Hematopoietic multipotent progenitor cell treated with erythropoietin and hydrocortisone succinate and interleukin-3 and kit ligand, for 15 days (in vitro differentiated cells): ENCODE measurements around the gene MGAM2.

ENCODE experiments used
- DNase-seq: peaks from one replicate; pipeline ENCODE4 v3.0.0-alpha.2; 2015; ENCODE audit warnings: low spot score

The MGAM2 gene

DNA sequence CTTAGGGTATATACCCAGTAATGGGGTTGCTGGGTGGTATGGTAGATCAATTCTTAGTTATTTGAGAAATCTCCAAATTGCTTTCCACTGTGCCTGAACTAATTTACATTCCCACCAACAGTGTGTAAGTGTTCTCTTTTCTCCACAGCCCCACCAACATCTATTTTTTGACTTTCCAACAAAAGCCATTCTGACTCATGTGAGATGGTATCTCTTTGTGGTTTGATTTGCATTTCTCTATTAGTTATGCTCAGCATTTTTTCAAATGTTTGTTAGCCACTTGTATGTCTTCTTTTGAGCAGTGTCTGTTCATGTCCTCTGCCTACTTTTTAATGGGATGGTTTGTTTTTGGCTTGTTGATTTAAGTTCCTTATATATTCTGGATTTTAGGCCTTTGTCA, 66.4 kb downstream of the MGAM2 start:
- no peak for DNase-seq

DNA sequence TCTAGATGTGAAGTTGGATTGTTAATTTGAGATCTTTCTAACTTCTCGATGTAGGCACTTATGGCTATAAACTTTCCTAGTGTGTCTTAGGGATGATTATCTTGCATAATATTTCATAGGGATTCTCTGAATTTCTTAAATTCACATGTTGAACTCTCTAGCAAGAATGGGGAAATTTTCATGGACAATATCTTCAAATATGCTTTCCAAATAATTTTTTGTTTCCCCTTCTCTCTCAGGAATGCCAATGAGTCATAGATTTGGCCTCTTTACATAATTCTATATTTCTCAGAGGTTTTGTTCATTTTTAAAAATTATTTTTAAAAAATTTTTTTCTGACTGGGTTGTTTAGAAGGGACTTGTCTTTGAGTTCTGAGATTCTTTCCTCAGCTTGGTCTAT, 68.9 kb downstream of the MGAM2 start:
- no peak for DNase-seq

DNA sequence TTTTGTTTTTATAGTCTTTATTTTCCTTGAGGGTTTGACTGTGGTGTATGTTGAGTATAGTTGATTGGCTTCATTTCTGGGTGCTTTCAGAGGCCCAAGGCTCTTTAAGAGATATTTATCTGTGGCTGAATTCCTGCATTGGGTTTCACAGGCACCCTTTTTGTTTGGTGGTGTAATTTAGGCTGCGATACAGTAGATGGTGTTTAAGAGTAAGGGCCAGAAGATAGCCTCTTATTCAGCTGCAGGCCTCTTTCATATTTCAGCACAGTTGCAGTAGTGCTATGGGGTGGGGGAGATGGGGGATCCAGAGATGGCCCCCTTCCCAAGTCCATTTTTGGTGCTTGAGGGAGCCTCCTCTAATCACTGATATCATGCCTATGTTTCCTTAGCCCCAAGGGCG, 69.7 kb downstream of the MGAM2 start:
- no peak for DNase-seq

DNA sequence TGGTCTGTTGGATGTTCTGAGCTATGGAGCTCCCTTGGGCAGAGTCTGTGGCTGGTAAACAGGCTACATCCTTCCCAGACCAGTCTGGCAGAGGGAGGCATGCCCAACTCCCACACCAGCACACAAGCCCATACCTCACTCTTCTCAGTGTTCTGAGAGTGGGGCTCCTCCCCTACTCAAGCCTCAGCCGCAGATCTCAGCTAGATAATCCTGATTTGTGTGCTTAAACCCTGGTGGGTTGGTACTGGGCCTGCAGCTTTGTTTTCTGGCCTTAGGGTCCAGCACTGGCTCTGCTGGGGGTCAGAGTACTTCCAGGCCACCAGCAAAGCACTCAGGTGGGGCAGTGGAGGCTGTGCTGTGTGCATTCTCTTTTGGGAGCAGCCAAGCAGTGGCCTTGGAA, 70.4 kb downstream of the MGAM2 start:
- no peak for DNase-seq

DNA sequence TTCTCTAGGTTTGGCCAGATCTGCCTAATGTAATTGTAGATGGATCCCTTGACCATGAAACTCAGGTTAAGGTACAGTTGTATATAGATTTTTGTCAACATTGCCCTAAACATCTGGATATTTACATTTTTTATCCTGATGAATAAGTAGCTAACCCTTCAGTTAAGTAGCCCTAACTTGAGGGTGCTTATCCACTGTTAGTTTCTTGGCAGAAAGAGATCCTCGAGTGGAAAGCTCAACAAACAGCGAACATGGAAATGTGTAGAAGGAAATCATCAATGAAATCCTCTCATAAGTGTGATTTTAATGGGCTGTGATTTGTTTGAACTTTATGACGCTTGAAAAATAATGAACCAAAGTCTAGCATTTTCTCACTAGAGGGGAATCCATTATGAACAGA, 73.6 kb downstream of the MGAM2 start:
- no peak for DNase-seq

DNA sequence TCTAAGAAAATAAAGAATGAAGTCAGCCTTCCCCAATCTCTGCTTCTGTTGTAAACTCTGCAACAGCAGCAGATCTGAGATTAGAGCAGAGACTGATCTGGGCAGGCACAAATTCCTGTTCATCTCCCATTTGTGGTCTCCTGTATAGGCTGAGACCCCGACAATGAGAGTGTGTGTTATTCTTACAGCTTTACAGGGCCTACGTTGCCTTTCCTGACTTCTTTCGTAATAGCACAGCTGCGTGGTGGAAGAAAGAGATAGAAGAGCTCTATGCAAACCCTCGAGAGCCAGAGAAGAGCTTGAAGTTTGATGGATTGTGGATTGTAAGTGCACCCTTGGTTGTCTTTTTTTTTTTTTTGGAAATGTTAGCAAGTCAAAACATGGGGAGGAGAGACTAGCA, 74.3 kb downstream of the MGAM2 start:
- DNase-seq, result no peak

DNA sequence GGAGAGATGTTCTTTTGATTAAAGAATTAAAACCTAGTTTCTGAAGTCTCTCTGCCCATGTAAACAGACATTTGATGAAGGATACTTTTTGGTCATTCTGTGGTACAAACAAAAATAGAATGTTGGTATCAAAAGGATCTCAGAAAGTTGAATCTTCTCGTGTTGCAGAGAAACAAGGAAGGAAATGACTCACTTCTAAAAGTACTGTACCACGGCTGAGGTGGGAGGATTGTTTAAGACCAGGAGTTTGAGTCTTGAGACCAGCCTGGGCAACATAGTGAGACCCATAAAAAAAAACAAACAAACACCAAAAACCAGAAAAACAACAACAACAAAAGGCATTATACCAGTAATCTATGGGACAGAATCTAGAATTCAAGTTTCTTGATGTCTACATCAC, 76.6 kb downstream of the MGAM2 start:
- no peak for DNase-seq

DNA sequence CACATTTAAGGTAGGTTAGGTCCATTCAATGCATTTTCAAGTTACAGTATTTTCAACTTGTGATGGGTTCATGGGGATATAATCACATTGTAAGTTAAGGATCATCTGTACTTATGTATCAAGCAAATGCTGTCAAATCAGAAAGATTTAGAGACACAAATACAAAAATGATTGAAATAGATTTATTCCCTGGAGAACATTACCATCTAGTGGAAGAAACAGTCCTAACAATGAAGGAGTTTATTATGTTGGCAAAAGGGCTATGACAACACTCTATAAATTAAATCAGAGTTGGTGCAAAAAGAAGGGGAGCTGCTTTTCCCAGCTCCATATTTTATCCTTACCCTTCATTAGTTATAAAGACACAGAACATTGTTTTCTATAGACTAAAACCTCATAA, 77.3 kb downstream of the MGAM2 start:
- DNase-seq, result no peak

DNA sequence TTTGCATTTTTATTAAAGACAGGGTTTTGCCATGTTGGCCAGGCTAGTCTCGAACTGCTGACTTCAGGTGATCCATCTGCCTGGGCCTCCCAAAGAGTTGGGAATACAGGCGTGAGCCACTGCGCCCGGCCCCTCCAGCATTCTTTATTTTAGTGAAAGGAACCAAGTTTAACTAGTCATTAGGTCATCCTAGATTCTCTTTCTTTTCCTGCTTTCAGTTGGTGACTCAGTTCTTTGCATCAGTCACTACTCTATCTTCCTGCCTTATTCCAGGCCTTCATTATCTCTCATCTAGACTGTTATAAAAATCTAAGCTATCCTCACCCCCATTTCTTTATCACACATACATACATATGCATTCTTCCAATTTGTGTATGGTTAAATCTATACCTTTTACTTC, 82.7 kb downstream of the MGAM2 start:
- DNase-seq, result no peak

DNA sequence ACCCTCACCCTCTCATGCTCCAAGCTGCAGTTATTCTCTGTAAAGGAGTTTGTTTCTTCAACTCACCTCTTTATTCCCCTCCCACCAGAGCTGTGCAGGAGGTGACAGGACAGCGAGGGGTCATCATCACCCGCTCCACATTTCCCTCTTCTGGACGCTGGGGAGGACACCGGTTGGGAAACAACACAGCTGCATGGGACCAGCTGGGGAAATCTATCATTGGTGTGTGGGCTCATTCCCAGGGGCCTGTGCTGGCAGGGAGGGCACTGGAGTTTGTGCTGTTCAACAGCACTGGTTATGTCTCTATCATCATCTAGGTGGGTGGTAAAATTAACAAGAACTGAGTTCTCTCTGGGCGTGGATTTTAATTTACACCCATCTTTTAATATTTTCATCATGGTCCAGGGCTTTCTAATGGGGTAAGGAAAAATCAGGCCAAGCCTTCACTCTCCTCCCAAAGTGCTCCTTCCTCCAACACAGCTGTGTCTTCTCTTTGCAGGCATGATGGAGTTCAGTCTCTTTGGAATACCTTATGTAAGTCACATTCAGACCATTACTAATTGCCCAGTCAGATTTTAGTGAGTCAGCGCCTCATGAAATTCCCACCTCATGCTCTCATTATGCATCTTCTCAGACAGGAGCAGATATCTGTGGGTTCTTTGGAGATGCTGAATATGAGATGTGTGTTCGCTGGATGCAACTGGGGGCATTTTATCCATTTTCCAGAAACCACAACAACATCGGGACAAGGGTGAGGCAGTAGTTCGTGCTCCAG, 84.7 kb downstream of the MGAM2 start:
- DNase-seq, result no peak

DNA sequence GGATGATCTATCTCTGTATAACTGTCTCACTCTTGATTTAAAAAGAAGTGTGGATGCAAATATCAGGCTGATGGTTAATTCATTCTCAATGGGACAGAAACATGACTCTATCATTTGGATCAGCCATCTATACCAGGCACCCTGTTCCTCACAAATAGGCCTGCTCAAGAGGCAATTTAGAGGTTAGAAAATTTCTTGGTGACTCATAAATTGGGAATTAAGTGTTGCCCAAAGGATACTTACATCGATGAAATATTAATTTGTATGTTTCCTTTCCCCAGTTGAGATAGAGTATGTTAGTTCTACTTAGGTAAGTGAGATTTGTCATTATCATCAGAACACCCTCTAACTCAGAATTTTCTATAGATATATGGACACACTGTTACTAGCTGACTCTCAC, 88.7 kb downstream of the MGAM2 start:
- DNase-seq, result no peak

DNA sequence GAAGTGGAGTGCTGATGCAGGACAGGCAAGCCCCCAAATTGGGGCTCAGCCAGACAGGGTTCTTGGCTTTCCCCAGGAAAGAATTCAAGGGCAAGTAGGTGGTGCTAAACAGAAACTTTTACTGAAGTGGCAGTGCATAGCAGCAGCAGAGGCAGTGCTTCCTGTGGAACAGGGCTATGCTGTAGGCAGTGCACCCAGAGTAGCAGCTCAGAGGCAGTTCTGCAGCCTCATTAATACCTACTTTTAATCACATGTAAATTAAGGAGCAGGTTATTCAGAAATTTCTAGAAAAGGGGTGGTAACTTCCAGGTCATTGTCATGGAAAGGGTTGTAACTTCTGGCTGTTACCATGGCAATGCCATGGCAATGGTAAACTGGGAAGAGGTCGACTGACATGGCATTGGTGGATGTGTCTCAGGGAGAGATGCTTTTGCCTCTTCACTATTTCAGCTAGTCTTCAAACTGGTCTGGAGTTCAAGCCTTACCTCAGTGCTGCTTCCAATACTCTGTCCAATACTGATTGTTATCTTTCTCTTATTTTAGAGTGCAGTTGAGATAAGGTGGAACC, 117.1 kb downstream of the MGAM2 start:
- no peak for DNase-seq

DNA sequence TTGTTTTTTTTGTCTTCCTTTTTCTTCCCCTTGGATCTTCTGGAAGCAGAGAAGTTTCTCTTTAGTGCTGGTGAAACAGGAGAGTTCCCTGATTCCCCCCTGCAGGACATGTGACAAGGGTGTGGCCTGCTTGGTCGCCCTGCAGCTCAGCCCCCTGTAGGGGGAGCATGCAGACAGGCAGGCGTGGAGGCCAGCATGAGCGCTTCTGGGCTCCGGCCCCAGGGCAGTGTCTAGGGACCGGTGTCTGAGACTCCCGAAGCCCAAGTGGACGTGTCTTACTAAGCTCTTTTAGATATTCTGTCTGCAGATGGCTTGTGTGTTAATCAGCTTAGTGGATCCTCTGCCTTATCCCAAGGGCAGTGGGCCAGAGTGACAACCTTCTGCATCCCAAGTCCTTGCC, 120.2 kb downstream of the MGAM2 start:
- no peak for DNase-seq

DNA sequence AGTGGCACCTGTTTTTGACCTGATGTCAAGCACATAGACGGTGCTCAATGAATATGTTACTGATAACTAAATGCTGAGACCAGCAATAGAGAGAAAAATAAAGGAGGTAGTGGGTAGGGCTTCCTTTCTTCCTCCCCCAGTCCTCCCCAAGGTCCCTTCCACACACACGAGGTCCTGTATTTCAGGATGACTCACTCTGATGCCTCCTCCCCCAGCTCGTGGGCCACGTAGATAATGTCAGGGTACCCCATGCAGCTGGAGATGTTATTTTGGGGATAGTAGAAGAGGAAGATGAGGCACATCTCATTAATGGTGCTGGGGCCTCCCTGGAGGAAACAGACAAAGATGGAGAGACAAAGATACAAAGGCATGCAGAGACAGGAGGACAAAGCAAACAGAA, 129.0 kb downstream of the MGAM2 start:
- no peak for DNase-seq

DNA sequence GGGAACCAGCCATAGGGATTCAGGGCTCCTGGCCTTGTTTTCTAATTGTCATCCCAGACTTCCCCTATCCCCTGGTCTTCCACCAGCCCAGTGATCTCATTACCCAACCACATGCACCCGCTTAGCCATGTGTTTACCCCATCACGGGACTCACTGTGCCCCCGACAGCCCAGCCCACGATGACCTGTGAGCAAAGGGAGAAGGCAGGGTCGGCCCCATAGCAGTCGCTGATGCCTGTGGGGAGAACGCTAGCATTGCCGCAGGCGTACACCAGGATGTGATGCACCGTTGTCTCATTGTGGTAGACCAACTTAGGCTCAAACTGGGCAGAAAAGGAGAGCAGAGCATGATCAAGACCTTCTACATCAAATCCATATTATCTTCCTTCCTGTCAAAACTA, 132.3 kb downstream of the MGAM2 start:
- DNase-seq, result no peak

DNA sequence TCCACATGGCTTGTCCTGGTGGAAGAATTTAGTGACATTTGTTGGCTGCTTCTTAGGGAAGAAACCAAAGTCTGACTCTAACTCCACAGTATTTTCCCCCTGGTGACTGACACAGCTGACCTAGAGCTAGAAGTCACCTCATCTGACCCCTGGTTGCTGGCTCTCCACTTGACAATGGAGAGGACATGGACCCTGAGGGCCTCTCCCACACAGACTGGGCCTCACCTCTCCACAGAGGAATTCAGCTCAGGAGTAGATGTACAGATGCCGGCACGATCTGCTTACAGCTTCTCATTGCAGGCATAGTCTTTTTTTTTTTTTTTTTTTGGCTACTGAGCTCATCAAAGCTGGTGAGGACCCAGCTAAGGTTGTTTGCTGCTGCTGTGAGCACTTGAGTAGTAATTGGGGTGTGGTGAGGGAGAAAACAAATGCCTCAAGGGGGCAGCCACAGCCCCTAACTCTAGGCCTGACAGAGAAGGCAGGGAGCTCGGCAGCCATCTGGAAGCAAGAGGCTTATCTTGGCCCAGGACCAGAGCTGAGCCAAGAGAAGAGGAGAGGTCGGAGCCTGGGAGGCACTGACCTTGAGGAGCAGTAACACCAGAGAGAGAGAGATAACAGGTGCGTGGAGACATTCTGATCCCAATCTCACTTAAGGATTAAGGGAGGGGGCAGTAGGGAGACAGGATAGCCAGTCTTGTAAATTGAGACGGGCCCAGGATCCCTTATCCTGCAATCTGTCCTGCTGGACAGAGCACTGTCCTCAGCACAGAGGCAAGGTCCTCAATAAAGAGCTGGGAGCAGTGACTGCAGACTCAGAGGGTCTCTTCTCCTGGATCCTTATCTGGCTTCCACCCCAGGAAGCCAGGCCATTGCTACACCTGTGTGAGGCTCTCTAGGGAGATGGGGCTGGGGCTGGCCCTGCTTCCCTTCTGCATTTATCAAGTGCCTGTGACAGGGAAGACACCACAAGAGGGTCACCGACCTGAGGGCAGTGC, 136.9 kb downstream of the MGAM2 start:
- DNase-seq, result no peak

DNA sequence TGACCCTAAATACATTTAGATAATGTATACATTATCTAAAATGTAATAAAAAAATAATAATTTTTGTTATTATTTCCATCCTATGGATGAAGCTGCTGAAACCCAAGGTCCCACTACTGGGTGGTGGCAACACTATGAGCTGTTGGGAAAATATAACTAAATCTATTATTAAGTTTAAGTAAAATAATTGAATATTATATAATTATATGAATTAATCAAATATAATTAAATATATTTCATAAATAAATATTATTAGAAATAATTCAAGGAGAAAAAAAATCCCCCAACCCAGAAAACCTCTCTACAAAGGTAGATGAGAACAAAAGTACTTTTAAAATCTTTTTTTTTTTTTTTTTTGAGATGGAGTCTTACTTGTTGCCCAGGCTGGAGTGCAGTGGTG, 138.4 kb downstream of the MGAM2 start:
- no peak for DNase-seq

DNA sequence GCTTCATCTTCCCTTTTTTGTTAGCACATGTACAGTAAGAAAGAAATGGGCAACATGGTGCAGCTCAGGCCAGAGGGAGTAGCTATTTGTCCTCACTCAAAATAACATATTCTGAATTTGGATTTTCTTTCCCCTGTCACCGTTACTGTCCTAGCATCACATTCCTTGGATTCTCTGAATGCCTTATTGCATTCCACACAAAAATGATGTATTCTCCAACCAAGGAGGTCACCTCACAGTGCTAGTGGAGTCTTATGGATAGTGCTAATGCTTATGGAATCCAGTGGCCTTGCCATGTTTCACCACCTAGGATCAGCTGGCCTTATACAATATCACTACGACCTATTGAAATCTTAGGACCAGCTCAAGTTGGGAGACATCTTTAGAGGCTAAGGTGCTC, 139.2 kb downstream of the MGAM2 start:
- no peak for DNase-seq

DNA sequence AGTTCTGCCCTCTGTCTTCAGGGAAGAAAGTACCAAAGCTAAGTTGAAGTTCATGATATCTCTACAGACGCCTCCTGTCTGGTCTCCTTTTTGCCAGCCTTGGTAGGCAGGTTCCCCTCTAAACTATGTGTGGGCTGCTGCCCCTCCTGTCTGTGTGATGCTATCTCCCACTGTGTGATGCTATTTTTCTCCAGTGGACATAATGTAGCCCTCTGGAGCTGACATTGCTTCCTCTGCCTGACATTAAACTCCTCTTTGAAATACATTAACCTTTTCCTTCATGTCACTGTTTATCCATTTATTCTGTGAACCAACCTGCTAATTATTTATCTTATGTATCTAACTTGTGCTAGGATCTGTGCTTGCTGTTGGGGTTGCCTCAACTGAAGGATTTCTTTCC, 146.4 kb downstream of the MGAM2 start, which contains the start of gene PRSS58:
Gene PRSS58 (minus strand): TSS at position 101 of the 400 bp plus-strand sequence. CDS start 351 bp downstream, outside the sequence.
- DNase-seq, result no peak

DNA sequence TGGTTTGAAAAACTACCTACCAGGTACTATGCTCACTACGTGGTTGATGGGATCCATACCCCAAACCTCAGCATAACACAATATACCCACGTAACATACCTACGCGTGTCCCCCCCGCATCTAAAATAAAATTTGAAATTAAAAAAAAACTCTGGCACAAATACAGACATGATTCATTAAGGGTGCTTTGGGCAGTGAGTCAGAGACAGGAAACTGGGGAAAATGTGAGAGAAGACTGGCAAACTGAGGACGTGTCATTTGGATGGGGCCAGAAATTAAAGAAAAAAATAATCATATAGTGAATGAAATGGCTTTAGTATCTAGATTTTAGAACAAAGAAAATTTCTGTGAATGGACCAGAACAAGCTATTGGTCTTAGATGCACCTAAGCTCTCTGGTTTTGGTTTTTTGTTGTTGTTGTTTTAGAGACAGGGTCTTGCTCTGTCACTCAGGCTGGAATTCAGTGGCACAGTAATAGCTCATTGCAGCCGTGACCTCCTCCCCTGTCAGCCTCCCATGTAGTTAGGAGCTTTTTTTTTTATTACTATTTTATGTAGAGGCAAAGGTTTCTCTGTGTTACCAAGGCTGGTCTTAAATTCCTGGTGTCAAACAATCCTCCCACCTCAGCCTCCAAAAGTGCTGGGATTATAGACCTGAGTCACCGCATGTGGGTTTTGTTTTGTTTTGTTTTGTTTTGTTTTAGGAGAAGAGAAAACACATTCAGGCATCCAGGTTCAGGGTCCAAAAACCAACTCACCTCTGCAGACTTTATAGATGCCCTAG, 152.3 kb downstream of the MGAM2 start:
- no peak for DNase-seq
